Breast epithelium (tissue), 4 donors: ENCODE results near the gene TNFRSF12A. TPM values are rescaled to one million over a fixed set of nuclear protein-coding genes. Genes with fewer than 3 reads are reported as not detected.
A peak's percentile ranks its signal among the peaks of the same experiment; 100 is the strongest.

ENCODE experiments used
- DNase-seq, 2 donors: peaks; one replicate each; pipeline ENCODE4 v3.0.0-alpha.2; 2019; ENCODE audit warnings: low spot score in 2 of 2
- H3K27ac ChIP-seq, 2 donors: fragments of 200-600 bp; sonication (generic) in 1 of 2; one replicate each; pipeline ENCODE4 v1.5.1; 2016 to 2019; ENCODE audit warnings: mild to moderate bottlenecking in 1 of 2
- H3K27me3 ChIP-seq, 2 donors: fragments of 200-600 bp; sonication (generic) in 1 of 2; one replicate each; pipeline versions ENCODE4 v1.5.1 to v1.6.0; 2017 to 2019; ENCODE audit warnings: control low read depth in 1 of 2, mild to moderate bottlenecking in 1 of 2
- H3K36me3 ChIP-seq: fragments of 200-600 bp; one replicate; pipeline ENCODE4 v1.5.1; 2019
- H3K4me1 ChIP-seq, 2 donors: fragments of 200-600 bp; sonication (generic); one replicate each; pipeline ENCODE4 v1.5.1; 2016 to 2019; ENCODE audit warnings: control low read depth in 1 of 2
- H3K4me3 ChIP-seq, 3 donors: fragments of 200-600 bp; sonication (generic); 1 replicate in 2 of 3; 2 replicates in 1 of 3; pipeline ENCODE4 v1.5.1; 2016 to 2019; ENCODE audit warnings: mild to moderate bottlenecking in 3 of 3, moderate library complexity in 2 of 3
- H3K9me3 ChIP-seq, 2 donors: fragments of 200-600 bp; sonication (generic) in 1 of 2; one replicate each; pipeline ENCODE4 v1.5.1; 2016 to 2019; ENCODE audit warnings: control low read depth in 1 of 2
- CTCF ChIP-seq, 3 donors: fragments of 450-650 bp; IDR thresholded peaks; one replicate each; pipeline ENCODE4 v1.5.1; 2016 to 2017; ENCODE audit warnings: antibody characterized with exemption in 3 of 3, mild to moderate bottlenecking in 3 of 3, moderate library complexity in 3 of 3
- POLR2A ChIP-seq: fragments of 450-650 bp; IDR thresholded peaks from one replicate; pipeline ENCODE4 v1.6.1; 2016; ENCODE audit warnings: antibody characterized with exemption, mild to moderate bottlenecking, moderate library complexity
- POLR2AphosphoS5 ChIP-seq, 3 donors: sonication (generic); formaldehyde crosslinking; IDR thresholded peaks; one replicate each; pipeline ENCODE4 v1.6.1; 2017; ENCODE audit warnings: antibody characterized with exemption in 3 of 3
- intact Hi-C: fragments of 100-400 bp; cut with DNase I; formaldehyde crosslinking; loops from one replicate; pipeline ENCODE4 v1.15.1; 2023; ENCODE audit warnings: low total_unique reads
- total RNA-seq, 3 donors: library from RNA; depleted of rRNA; stranded (reverse); fragments of >200 nt; gene quantifications; one replicate each; pipeline ENCODE4 v1.1.0, GENCODE V29; 2016

Gene TNFRSF12A
- total RNA-seq, 3 donors from 2014 or later = 6.9 to 74.1 (median 36.7) TPM

GRCh38 chr16:3007059-3007956 lies 12.9 kb upstream of the TNFRSF12A start:
- TF ChIP-seq CTCF (IDR thresholded peaks at IDR 0.05) (no peak), POLR2A (no peak), POLR2AphosphoS5 (IDR thresholded peaks at IDR 0.05) (no peak)
- no peaks in the 10 kb centered on the region for H3K4me1 ChIP-seq
- no peak overlapping the region for H3K4me3 ChIP-seq
- no peak overlapping the region for H3K27ac ChIP-seq
- H3K27me3 ChIP-seq = peaks cover 0 to 16% of the 10 kb centered on the region in 2 donors
- intact Hi-C loops = no loop called here
- H3K9me3 ChIP-seq = no peaks in the 10 kb centered on the region
- no peaks in the 10 kb centered on the region for H3K36me3 ChIP-seq
- DNase-seq = no peak

- H3K9me3 ChIP-seq = no peaks in the 10 kb centered on the region
- TF ChIP-seq POLR2A = no peak
- no peak for TF ChIP-seq CTCF (IDR thresholded peaks at IDR 0.05)
- TF ChIP-seq POLR2AphosphoS5 (IDR thresholded peaks at IDR 0.05) = no peak
- H3K27ac ChIP-seq = no peak overlapping the region
- intact Hi-C loops = no loop called here
- no peak overlapping the region for H3K4me3 ChIP-seq
- no peak for DNase-seq
- H3K27me3 ChIP-seq = peaks cover 0 to 21% of the 10 kb centered on the region in 2 donors
- no peaks in the 10 kb centered on the region for H3K36me3 ChIP-seq
- H3K4me1 ChIP-seq = no peaks in the 10 kb centered on the region
Measured at GRCh38 chr16:3007957-3008689, 12.0 kb upstream of the TNFRSF12A start.

GRCh38 chr16:3008690-3009037 lies 11.5 kb upstream of the TNFRSF12A start:
- DNase-seq = no peak
- intact Hi-C loops = no loop called here
- Histone ChIP-seq H3K36me3 (no peaks in the 10 kb centered on the region), H3K4me3 (no peak overlapping the region), H3K4me1 (no peaks in the 10 kb centered on the region), H3K27me3 (peaks cover 0 to 25% of the 10 kb centered on the region in 2 donors), H3K27ac (no peak overlapping the region), H3K9me3 (no peaks in the 10 kb centered on the region)
- no peak for TF ChIP-seq POLR2A
- no peak for TF ChIP-seq POLR2AphosphoS5 (IDR thresholded peaks at IDR 0.05)
- no peak for TF ChIP-seq CTCF (IDR thresholded peaks at IDR 0.05)

GRCh38 chr16:3009568-3010390 lies 10.4 kb upstream of the TNFRSF12A start:
- intact Hi-C loops = no loop called here
- Histone ChIP-seq H3K27me3 (peaks cover 0 to 31% of the 10 kb centered on the region in 2 donors), H3K9me3 (no peaks in the 10 kb centered on the region), H3K4me1 (no peaks in the 10 kb centered on the region), H3K27ac (peak overlapping the region; percentile 20 to 65), H3K4me3 (no peak overlapping the region), H3K36me3 (no peaks in the 10 kb centered on the region)
- peak; percentile 49 to 71 for DNase-seq
- TF ChIP-seq POLR2A (no peak), CTCF (IDR thresholded peaks at IDR 0.05) (no peak), POLR2AphosphoS5 (IDR thresholded peaks at IDR 0.05) (no peak)
